Raji (cell line): ENCODE results near the gene ERAP2.

Experiments used
- POLR2A ChIP-seq: IDR thresholded peaks from 2 replicates; pipeline ENCODE4 v1.6.1; 2011; ENCODE audit warnings: low read depth, low read length, control low read depth; ENCODE audit not compliant: insufficient read depth

The ERAP2 gene

GRCh38 chr5:96857924-96858323 lies 18.4 kb upstream of the ERAP2 start:
- TF ChIP-seq POLR2A: no peak

- no peak for TF ChIP-seq POLR2A
Observed at GRCh38 chr5:96859375-96859774, 16.9 kb upstream of the ERAP2 start.

GRCh38 chr5:96861076-96861475 lies 15.2 kb upstream of the ERAP2 start:
- TF ChIP-seq POLR2A: no peak

GRCh38 chr5:96863114-96863513 lies 13.2 kb upstream of the ERAP2 start:
- TF ChIP-seq POLR2A: no peak

- TF ChIP-seq POLR2A: no peak
Observed at GRCh38 chr5:96863949-96864584, 12.2 kb upstream of the ERAP2 start.

GRCh38 chr5:96864922-96865530 lies 11.3 kb upstream of the ERAP2 start:
- TF ChIP-seq POLR2A: no peak

GRCh38 chr5:96868603-96869371 lies 7.5 kb upstream of the ERAP2 start:
- no peak for TF ChIP-seq POLR2A

GRCh38 chr5:96869372-96869641 lies 7.0 kb upstream of the ERAP2 start:
- no peak for TF ChIP-seq POLR2A

- peak; percentile 40 for TF ChIP-seq POLR2A
Observed at GRCh38 chr5:96870094-96871026, 5.9 kb upstream of the ERAP2 start.

GRCh38 chr5:96871027-96871399 lies 5.3 kb upstream of the ERAP2 start:
- no peak for TF ChIP-seq POLR2A

- no peak for TF ChIP-seq POLR2A
Observed at GRCh38 chr5:96871686-96872085, 4.6 kb upstream of the ERAP2 start.

GRCh38 chr5:96873449-96873848 lies 2.9 kb upstream of the ERAP2 start:
- no peak for TF ChIP-seq POLR2A

- TF ChIP-seq POLR2A: no peak
Observed at GRCh38 chr5:96874631-96875030, 1.7 kb upstream of the ERAP2 start.

GRCh38 chr5:96875791-96876291 lies 459 bp upstream of the ERAP2 start:
- TF ChIP-seq POLR2A: no peak

- TF ChIP-seq POLR2A: 0 out of 2 replicates have a peak, but pooled peaks have one; percentile 9
Observed at GRCh38 chr5:96876977-96877469, 723 bp downstream of the ERAP2 start.
